ENCODE measurements around the gene BMP7.

- TF ChIP-seq CTCF (IDR thresholded peaks at IDR 0.05; ENCODE audit: control extremely low read depth in 1 of 3, insufficient read depth in 1 of 3, low read depth in 1 of 3, low read length in 3 of 3) (no peak), POLR2A (IDR thresholded peaks at IDR 0.05; ENCODE audit: control extremely low read depth in 1 of 2, low read depth in 2 of 2, low read length in 2 of 2) (no peak), POLR2AphosphoS5 (IDR thresholded peaks at IDR 0.05; ENCODE audit: low read depth, low read length) (no peak), KDM1A (IDR thresholded peaks at IDR 0.05; ENCODE audit: borderline replicate concordance, low read length) (0 out of 2 replicates have a peak, but pooled peaks have one; percentile 27), EZH2 (IDR thresholded peaks at IDR 0.05; ENCODE audit: low read depth, low read length, severe bottlenecking) (no peak)
Measured at GRCh38 chr20:57198132-57199072, 68.0 kb downstream of the BMP7 start.

Measured in H1 (cell line).